Measurements from ENCODE around the gene FGGY.
"Not testable (repeated sequence)": the region's sequence is repeated elsewhere in the genome, so short reads cannot be mapped to it uniquely, and the experiment has no call there.

Gene FGGY

DNA sequence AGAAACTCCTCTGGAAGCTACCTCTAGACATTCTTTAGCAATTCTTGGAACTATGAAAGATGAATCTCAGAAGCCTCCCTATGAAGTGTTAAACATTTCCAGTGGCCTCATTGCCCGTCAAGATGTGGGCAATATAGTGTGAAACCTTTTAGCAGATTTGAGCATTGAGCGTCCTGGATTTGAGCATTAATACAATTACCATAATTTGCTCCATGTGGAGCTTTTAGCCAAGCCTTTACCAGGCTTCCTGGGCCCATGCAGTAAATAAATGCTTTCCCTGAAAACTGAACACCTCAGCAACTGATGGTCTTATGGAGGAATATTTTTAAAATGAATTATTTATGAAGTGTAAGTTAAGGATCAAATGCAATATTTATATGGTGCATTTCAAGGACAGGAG is 162.0 kb downstream of the FGGY start:
- no peak overlapping the region for H3K4me3 ChIP-seq (replicated peaks; ENCODE audit: low read depth, low read length)
- DNase-seq (ENCODE audit: low read depth) = no peak
- TF ChIP-seq, protein P1, sequence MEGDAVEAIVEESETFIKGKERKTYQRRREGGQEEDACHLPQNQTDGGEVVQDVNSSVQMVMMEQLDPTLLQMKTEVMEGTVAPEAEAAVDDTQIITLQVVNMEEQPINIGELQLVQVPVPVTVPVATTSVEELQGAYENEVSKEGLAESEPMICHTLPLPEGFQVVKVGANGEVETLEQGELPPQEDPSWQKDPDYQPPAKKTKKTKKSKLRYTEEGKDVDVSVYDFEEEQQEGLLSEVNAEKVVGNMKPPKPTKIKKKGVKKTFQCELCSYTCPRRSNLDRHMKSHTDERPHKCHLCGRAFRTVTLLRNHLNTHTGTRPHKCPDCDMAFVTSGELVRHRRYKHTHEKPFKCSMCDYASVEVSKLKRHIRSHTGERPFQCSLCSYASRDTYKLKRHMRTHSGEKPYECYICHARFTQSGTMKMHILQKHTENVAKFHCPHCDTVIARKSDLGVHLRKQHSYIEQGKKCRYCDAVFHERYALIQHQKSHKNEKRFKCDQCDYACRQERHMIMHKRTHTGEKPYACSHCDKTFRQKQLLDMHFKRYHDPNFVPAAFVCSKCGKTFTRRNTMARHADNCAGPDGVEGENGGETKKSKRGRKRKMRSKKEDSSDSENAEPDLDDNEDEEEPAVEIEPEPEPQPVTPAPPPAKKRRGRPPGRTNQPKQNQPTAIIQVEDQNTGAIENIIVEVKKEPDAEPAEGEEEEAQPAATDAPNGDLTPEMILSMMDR (IDR thresholded peaks at IDR 0.05; ENCODE audit: low read length, missing control alignments) = no peak

DNA sequence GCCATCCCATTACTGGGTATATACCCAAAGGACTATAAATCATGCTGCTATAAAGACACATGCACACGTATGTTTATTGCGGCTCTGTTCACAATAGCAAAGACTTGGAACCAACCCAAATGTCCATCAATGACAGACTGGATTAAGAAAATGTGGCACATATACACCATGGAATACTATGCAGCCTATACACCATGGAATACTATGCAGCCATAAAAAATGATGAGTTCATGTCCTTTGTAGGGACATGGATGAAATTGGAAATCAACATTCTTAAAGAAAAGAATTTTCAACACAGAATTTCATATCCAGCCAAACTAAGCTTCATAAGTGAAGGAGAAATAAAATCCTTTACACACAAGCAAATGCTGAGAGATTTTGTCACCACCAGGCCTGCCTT is 166.0 kb downstream of the FGGY start:
- DNase-seq (ENCODE audit: low read depth); H3K4me3 ChIP-seq (replicated peaks; ENCODE audit: low read depth, low read length): not testable (repeated sequence)

DNA sequence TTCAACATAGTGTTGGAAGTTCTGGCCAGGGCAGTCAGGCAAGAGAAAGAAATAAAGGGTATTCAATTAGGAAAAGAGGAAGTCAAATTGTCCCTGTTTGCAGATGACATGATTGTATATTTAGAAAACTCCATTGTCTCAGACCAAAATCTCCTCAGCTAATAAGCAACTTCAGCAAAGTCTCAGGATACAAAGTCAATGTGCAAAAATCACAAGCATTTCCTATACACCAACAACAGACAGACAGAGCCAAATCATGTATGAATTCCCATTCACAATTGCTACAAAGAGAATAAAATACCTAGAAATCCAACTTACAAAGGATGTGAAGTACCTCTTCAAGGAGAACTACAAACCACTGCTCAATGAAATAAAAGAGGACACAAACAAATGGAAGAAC is 168.6 kb downstream of the FGGY start:
- not testable (repeated sequence) for DNase-seq (ENCODE audit: low read depth); H3K4me3 ChIP-seq (replicated peaks; ENCODE audit: low read depth, low read length)

DNA sequence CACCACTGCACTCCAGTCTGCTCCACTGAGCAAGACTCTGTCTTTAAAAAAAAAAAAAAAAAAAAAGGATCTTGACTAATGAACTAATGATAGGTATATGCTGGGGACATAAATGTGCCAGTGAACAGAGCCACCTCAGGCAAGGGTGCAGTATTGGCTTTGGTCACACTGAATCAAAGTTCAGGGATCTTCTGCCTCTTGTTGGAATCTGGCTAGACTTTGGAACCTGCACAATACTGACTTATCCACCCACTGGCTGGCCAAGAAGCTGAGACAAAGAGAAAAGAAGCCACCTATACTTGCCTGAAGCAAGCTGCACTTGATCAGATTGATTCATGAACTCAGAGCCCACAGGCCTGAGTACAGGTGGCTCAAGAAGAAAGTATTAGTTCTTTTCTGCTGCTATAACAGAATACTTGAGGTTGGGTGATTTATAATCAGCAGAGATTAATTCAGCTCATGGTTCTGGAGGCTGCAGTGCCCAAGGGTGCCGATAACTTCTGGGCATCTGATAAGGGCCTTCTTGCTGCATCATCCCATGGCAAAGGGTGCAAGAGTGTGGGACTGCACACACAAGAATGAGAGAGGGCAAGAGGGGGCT is 172.0 kb downstream of the FGGY start:
- no peak overlapping the region for H3K4me3 ChIP-seq (replicated peaks; ENCODE audit: low read depth, low read length)
- TF ChIP-seq, protein P1 (IDR thresholded peaks at IDR 0.05; ENCODE audit: low read length, missing control alignments) = no peak
- no peak for DNase-seq (ENCODE audit: low read depth)

DNA sequence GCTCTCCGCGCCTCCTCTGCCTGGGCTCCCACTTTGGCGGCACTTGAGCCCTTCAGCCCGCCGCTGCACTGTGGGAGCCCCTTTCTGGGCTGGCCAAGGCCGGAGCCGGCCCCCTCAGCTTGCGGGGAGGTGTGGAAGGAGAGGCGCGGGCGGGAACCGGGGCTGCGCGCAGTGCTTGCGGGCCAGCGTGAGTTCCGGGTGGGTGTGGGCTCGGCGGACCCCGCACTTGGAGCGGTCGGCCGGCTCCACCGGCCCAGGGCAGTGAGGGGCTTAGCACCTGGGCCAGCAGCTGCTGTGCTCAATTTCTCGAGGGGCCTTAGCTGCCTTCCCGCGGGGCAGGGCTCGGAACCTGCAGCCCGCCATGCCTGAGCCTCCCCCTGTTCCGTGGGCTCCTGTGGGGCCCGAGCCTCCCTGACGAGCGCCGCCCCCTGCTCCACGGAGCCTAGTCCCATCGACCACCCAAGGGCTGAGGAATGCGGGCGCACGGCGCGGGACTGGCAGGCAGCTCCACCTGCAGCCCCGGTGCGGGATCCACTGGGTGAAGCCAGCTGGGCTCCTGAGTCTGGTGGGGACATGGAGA is 175.2 kb downstream of the FGGY start:
- not testable (repeated sequence) for DNase-seq (ENCODE audit: low read depth); H3K4me3 ChIP-seq (replicated peaks; ENCODE audit: low read depth, low read length)

DNA sequence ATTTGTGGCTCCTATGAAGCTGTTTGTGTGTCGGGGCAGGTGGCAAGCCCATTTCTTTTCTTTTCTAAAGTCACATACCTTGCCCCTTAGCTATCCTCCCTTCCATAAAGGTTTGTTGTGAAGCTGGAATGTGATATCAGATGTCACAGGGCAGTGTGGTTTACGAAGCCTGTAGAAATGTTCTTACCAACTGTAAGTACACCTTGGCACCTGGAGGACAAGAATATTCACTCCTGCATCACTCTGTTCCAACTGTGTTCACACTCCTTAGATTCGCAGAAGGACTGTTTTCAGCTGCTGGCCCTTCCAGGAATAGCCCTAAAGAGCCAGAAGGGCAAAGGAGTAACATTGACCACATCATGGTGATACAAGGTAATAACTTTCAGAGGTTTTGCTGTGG is 176.9 kb downstream of the FGGY start:
- TF ChIP-seq, protein P1 (IDR thresholded peaks at IDR 0.05; ENCODE audit: low read length, missing control alignments) = no peak
- H3K4me3 ChIP-seq (replicated peaks; ENCODE audit: low read depth, low read length) = no peak overlapping the region
- DNase-seq (ENCODE audit: low read depth) = no peak

DNA sequence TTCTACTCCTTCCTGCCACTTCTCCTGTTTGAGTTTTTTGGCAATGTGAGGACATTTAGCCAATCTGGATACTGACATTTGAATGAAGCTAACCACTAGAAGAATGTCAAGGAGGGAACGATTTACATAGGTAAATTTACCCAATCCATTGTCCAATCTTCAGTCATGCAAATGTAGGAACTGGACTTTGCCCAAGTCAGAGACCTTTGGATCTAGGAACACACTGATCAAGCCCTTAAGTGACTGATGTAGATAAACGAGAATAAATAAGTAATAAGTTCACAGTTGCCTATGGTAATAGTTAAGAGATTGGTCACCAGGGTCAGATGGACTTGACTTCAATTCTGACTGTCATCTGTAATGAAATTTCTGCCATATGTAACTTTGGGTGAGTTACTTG is 177.6 kb downstream of the FGGY start:
- TF ChIP-seq, protein P1 (IDR thresholded peaks at IDR 0.05; ENCODE audit: low read length, missing control alignments) = no peak
- DNase-seq (ENCODE audit: low read depth) = no peak
- H3K4me3 ChIP-seq (replicated peaks; ENCODE audit: low read depth, low read length) = no peak overlapping the region

DNA sequence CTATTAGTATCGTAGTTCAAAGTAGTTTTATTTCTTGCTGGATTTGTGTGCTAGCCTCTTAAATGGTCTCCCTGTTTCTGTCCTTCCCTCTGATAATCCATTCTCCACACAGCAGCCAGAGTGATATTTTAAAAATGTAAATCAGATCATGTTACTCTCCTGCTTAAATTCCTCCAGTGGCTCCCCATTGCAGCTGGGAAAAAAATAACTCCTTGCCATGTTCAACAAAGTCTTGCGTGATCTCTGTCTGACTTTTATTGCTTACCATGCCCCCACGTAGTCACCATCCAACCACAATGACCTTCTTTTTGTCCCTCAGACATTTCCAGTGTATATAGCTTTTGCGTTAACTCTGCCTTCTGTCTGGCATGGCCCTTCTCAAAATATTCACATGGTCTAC is 178.8 kb downstream of the FGGY start:
- TF ChIP-seq, protein P1 (IDR thresholded peaks at IDR 0.05; ENCODE audit: low read length, missing control alignments) = no peak
- no peak overlapping the region for H3K4me3 ChIP-seq (replicated peaks; ENCODE audit: low read depth, low read length)
- DNase-seq (ENCODE audit: low read depth) = no peak
